Measurements from ENCODE around the gene PCGF6.

DNA sequence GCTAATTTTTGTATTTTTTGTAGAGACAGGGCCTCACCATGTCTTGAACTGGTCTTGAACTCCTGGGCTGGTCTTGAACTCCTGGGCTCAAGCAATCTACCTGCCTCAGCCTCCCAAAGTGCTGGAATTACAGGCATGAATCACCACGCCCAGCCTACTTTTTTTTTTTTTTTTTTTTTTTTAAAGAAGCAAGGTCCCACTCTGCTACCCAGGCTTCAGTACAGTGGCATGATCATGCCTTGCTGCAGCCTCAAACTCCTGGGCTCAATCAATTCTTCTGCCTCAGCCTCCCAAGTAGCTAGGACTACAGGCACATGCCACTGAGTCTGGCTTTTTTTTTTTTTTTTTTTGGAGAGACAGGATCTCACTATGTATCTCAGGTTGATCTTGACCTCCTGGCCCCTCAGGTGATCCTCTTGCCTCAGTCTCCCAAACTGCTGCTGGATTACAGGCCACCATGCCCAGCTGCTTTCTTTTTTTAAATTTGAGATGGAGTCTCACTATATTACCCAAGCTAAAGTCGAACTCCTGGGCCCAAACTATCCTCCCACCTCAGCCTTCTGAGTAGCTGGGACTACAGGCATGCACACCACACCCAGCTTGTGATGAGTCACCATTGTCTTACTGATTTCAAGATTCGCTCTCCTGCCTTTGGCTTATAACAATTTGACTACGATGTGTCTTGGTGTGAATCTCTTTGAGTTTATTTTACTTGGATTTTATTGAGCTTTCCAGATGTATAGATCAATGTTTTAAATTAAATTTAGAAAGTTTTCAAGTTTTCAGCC, 96.2 kb downstream of the PCGF6 start:
- TF ChIP-seq, protein P1, sequence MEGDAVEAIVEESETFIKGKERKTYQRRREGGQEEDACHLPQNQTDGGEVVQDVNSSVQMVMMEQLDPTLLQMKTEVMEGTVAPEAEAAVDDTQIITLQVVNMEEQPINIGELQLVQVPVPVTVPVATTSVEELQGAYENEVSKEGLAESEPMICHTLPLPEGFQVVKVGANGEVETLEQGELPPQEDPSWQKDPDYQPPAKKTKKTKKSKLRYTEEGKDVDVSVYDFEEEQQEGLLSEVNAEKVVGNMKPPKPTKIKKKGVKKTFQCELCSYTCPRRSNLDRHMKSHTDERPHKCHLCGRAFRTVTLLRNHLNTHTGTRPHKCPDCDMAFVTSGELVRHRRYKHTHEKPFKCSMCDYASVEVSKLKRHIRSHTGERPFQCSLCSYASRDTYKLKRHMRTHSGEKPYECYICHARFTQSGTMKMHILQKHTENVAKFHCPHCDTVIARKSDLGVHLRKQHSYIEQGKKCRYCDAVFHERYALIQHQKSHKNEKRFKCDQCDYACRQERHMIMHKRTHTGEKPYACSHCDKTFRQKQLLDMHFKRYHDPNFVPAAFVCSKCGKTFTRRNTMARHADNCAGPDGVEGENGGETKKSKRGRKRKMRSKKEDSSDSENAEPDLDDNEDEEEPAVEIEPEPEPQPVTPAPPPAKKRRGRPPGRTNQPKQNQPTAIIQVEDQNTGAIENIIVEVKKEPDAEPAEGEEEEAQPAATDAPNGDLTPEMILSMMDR (IDR thresholded peaks at IDR 0.05; ENCODE audit: insufficient read depth, low read length, poor library complexity, severe bottlenecking): no peak
- TF ChIP-seq EZH2phosphoT487 (conservative IDR thresholded peaks at IDR 0.05; ENCODE audit: low read length): no peak

All from SU-DHL-6 (cell line).